GM19468 (cell line): ENCODE measurements around the gene MTURN.
A peak's percentile ranks its signal among the peaks of the same experiment; 100 is the strongest.

Experiments
- ATAC-seq: cut with Tn5 transposase; IDR thresholded peaks from one replicate; pipeline ENCODE4 v1.9.1; 2021; ENCODE audit warnings: mild to moderate bottlenecking, moderate library complexity, moderate number of reproducible peaks; ENCODE audit not compliant: unreplicated experiment; ENCODE audit errors: extremely low read depth

MTURN gene

GRCh38 chr7:30200591-30200990 lies 65.8 kb downstream of the MTURN start:
- ATAC-seq: no peak

GRCh38 chr7:30201161-30201666 lies 66.4 kb downstream of the MTURN start:
- peak; percentile 75 for ATAC-seq

- no peak for ATAC-seq
These were observed 67.1 kb downstream of the MTURN start for GRCh38 chr7:30201921-30202320.

- no peak for ATAC-seq
These were observed 67.9 kb downstream of the MTURN start for GRCh38 chr7:30202671-30203070.

GRCh38 chr7:30206491-30206890 lies 71.7 kb downstream of the MTURN start:
- no peak for ATAC-seq

- ATAC-seq: no peak
These were observed 72.2 kb downstream of the MTURN start for GRCh38 chr7:30206942-30207341.

GRCh38 chr7:30207376-30207775 lies 72.6 kb downstream of the MTURN start:
- no peak for ATAC-seq

- no peak for ATAC-seq
These were observed 75.2 kb downstream of the MTURN start for GRCh38 chr7:30209951-30210350.
